Parathyroid adenoma (tissue), 2 donors: Measurements from ENCODE around the gene NKD1.
A peak's percentile ranks its signal among the peaks of the same experiment; 100 is the strongest.

ENCODE experiments used
- H2AFZ ChIP-seq: fragments of 300-600 bp; sonication (generic); one replicate; pipeline ENCODE4 v1.7.0; 2017; ENCODE audit warnings: antibody characterized with exemption, mild to moderate bottlenecking
- H3K27ac ChIP-seq: fragments of 300-600 bp; sonication (generic); one replicate; pipeline ENCODE4 v1.7.0; 2017
- H3K27me3 ChIP-seq: fragments of 300-600 bp; sonication (generic); one replicate; pipeline ENCODE4 v1.7.0; 2017; ENCODE audit warnings: low read length; ENCODE audit not compliant: control insufficient read depth, insufficient read depth
- H3K36me3 ChIP-seq: fragments of 300-600 bp; sonication (generic); one replicate; pipeline ENCODE4 v1.7.0; 2017; ENCODE audit warnings: low read length; ENCODE audit not compliant: control insufficient read depth, insufficient read depth
- H3K4me1 ChIP-seq: fragments of 300-600 bp; sonication (generic); one replicate; pipeline ENCODE4 v1.7.0; 2017; ENCODE audit warnings: control low read depth
- H3K4me2 ChIP-seq: fragments of 300-600 bp; sonication (generic); one replicate; pipeline ENCODE4 v1.7.0; 2017; ENCODE audit warnings: low read length
- H3K4me3 ChIP-seq: fragments of 300-600 bp; sonication (generic); one replicate; pipeline ENCODE4 v1.7.0; 2017; ENCODE audit warnings: low read depth, low read length
- H3K79me2 ChIP-seq: fragments of 300-600 bp; sonication (generic); one replicate; pipeline ENCODE4 v1.7.0; 2017; ENCODE audit warnings: control low read depth
- H3K9ac ChIP-seq: fragments of 300-600 bp; sonication (generic); one replicate; pipeline ENCODE4 v1.7.0; 2017; ENCODE audit warnings: mild to moderate bottlenecking
- H3K9me3 ChIP-seq: fragments of 300-600 bp; sonication (generic); one replicate; pipeline ENCODE4 v1.7.0; 2017; ENCODE audit warnings: low read length; ENCODE audit not compliant: control insufficient read depth
- CTCF ChIP-seq: fragments of 300-600 bp; sonication (generic); IDR thresholded peaks from one replicate; pipeline ENCODE4 v1.7.0; 2017; ENCODE audit warnings: antibody characterized with exemption, mild to moderate bottlenecking
- donor health status: primary hyperparathyroidism.

The NKD1 gene

GRCh38 chr16:50695017-50696000, 147.1 kb downstream of the NKD1 start:
- Histone ChIP-seq H3K4me3 (no peak overlapping the region), H3K4me1 (peaks cover 8% of the 10 kb centered on the region), H3K79me2 (no peaks in the 10 kb centered on the region), H2AFZ (no peak overlapping the region), H3K27me3 (no peaks in the 10 kb centered on the region), H3K4me2 (no peak overlapping the region), H3K9me3 (no peaks in the 10 kb centered on the region), H3K9ac (no peak overlapping the region), H3K36me3 (no peaks in the 10 kb centered on the region), H3K27ac (no peak overlapping the region)
- TF ChIP-seq CTCF = no peak

- Histone ChIP-seq H3K79me2 (no peaks in the 10 kb centered on the region), H3K4me2 (no peak overlapping the region), H3K9ac (no peak overlapping the region), H3K4me3 (no peak overlapping the region), H3K4me1 (peaks cover 8% of the 10 kb centered on the region), H3K36me3 (no peaks in the 10 kb centered on the region), H2AFZ (peak overlapping the region; percentile 40), H3K27me3 (no peaks in the 10 kb centered on the region), H3K9me3 (no peaks in the 10 kb centered on the region), H3K27ac (no peak overlapping the region)
- TF ChIP-seq CTCF = no peak
Measured at GRCh38 chr16:50696126-50696525, 147.9 kb downstream of the NKD1 start.

- TF ChIP-seq CTCF = no peak
- H3K27ac ChIP-seq = no peak overlapping the region
- H3K9me3 ChIP-seq = no peaks in the 10 kb centered on the region
- peak overlapping the region; percentile 44 for H2AFZ ChIP-seq
- H3K4me3 ChIP-seq = no peak overlapping the region
- no peaks in the 10 kb centered on the region for H3K36me3 ChIP-seq
- no peaks in the 10 kb centered on the region for H3K27me3 ChIP-seq
- H3K4me1 ChIP-seq = peaks cover 8% of the 10 kb centered on the region
- H3K9ac ChIP-seq = no peak overlapping the region
- H3K79me2 ChIP-seq = no peaks in the 10 kb centered on the region
- H3K4me2 ChIP-seq = no peak overlapping the region
Measured at GRCh38 chr16:50696575-50697420, 148.6 kb downstream of the NKD1 start.

GRCh38 chr16:50697421-50697715, 149.2 kb downstream of the NKD1 start:
- Histone ChIP-seq H3K27me3 (no peaks in the 10 kb centered on the region), H3K4me3 (no peak overlapping the region), H3K79me2 (no peaks in the 10 kb centered on the region), H2AFZ (peak overlapping the region; percentile 94), H3K4me2 (no peak overlapping the region), H3K9ac (no peak overlapping the region), H3K4me1 (peaks cover 8% of the 10 kb centered on the region), H3K9me3 (no peaks in the 10 kb centered on the region), H3K27ac (no peak overlapping the region), H3K36me3 (no peaks in the 10 kb centered on the region)
- TF ChIP-seq CTCF = no peak
